Measurements from ENCODE around the gene MCTP2. TPM values are rescaled to one million over a fixed set of nuclear protein-coding genes. Genes with fewer than 3 reads are reported as not detected.

Gene MCTP2
- total RNA-seq, 3 donors from 2014 or later: 41.9 to 89.3 (median 83.7) TPM

GRCh38 chr15:94445566-94446160 is 214.3 kb downstream of the MCTP2 start:
- Histone ChIP-seq H3K36me3 (ENCODE audit: low read depth) (peaks cover 4% of the 10 kb centered on the region), H3K4me3 (no peak overlapping the region), H3K9me3 (no peaks in the 10 kb centered on the region), H3K4me1 (ENCODE audit: low read depth) (no peaks in the 10 kb centered on the region)
- no peak for TF ChIP-seq CTCF (IDR thresholded peaks at IDR 0.05)
- no peak for ATAC-seq
- intact Hi-C loops (cut with DNase I, micrococcal nuclease): no loop called here
- DNase-seq: no peak

DNA sequence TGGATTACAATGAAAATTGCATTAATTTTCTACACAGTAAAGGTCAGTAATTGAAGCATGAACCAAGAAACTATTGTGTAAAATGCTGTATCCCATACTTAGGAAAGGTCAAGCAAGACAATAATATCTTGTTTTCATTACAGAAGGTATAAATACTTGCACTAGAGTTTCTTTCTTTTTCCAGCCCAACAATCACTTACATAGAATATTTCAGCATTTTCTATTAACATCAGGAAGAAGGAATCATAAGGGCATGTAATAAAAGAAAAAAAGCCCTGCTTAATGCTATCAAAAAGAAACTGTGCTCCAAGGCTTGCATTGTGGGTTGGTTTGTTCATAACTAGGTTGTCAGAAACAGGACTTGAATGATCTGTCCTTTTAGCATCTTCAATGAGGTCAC is 215.1 kb downstream of the MCTP2 start:
- Histone ChIP-seq H3K4me1 (ENCODE audit: low read depth) (no peaks in the 10 kb centered on the region), H3K9me3 (no peaks in the 10 kb centered on the region), H3K36me3 (ENCODE audit: low read depth) (peaks cover 4% of the 10 kb centered on the region), H3K4me3 (no peak overlapping the region)
- DNase-seq: no peak
- ATAC-seq: no peak
- no peak for TF ChIP-seq CTCF (IDR thresholded peaks at IDR 0.05)
- intact Hi-C loops (cut with DNase I, micrococcal nuclease): no loop called here

DNA sequence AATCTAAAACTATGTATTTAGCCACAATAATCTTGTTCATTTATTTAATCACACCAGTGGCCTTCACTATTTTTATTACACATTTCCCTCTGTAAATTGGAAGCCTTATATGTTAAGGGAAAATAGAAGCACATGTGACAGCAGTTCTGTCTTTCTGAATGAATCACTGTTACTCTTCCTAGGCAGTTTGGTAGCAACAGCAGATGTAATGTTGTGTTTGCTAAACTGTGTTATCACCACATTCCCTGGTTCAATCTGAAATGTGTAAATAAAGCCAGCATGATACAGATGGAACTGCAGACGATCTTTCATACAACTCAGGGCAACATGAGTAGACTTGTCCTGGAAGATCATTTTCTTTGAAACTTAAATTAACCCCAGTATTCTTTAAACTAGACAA is 220.1 kb downstream of the MCTP2 start:
- intact Hi-C loops (cut with DNase I, micrococcal nuclease): no loop called here
- ATAC-seq (no peak), DNase-seq (no peak)
- Histone ChIP-seq H3K4me1 (ENCODE audit: low read depth) (no peaks in the 10 kb centered on the region), H3K4me3 (no peak overlapping the region), H3K36me3 (ENCODE audit: low read depth) (peaks cover 3% of the 10 kb centered on the region), H3K9me3 (no peaks in the 10 kb centered on the region)
- TF ChIP-seq CTCF (IDR thresholded peaks at IDR 0.05): no peak

- Histone ChIP-seq H3K4me3 (no peak overlapping the region), H3K4me1 (ENCODE audit: low read depth) (no peaks in the 10 kb centered on the region), H3K9me3 (no peaks in the 10 kb centered on the region), H3K36me3 (ENCODE audit: low read depth) (no peaks in the 10 kb centered on the region)
- intact Hi-C loops (cut with DNase I, micrococcal nuclease): no loop called here
- no peak for DNase-seq
- TF ChIP-seq CTCF (IDR thresholded peaks at IDR 0.05): no peak
- ATAC-seq: no peak
These were observed 222.0 kb downstream of the MCTP2 start for GRCh38 chr15:94453227-94453988.

GRCh38 chr15:94455297-94455696 is 223.9 kb downstream of the MCTP2 start:
- Histone ChIP-seq H3K9me3 (no peaks in the 10 kb centered on the region), H3K4me3 (no peak overlapping the region), H3K36me3 (ENCODE audit: low read depth) (no peaks in the 10 kb centered on the region), H3K4me1 (ENCODE audit: low read depth) (no peaks in the 10 kb centered on the region)
- TF ChIP-seq CTCF (IDR thresholded peaks at IDR 0.05): no peak
- intact Hi-C loops (cut with DNase I, micrococcal nuclease): no loop called here
- ATAC-seq: no peak
- DNase-seq: no peak

All from mucosa of descending colon (tissue), 3 donors.